Measurements from ENCODE around the gene NAV2.

NAV2 gene

GRCh38 chr11:19933801-19934488 lies 221.3 kb downstream of the NAV2 start:
- no peak for DNase-seq
- H3K27me3 ChIP-seq (replicated peaks), result no peaks in the 10 kb centered on the region
- TF ChIP-seq CTCF (IDR thresholded peaks at IDR 0.05; ENCODE audit: low read depth, low read length, missing control alignments), result no peak
- in situ Hi-C loops (cut with HindIII; ENCODE audit: low pct_ligation_motif_present, low sequenced_read_pairs), result loop anchor here (25.0 kb wide), 1 partner anchor 428 kb away; the partner anchor contains the start of gene HTATIP2
- H3K36me3 ChIP-seq (replicated peaks), result peaks cover 3% of the 10 kb centered on the region
- H3K27ac ChIP-seq, result no peak overlapping the region
- H3K4me3 ChIP-seq (ENCODE audit: low read depth, low read length), result no peak overlapping the region

GRCh38 chr11:19934828-19935259 lies 222.2 kb downstream of the NAV2 start:
- Histone ChIP-seq H3K4me3 (ENCODE audit: low read depth, low read length) (no peak overlapping the region), H3K27me3 (replicated peaks) (no peaks in the 10 kb centered on the region), H3K36me3 (replicated peaks) (peaks cover 6% of the 10 kb centered on the region), H3K27ac (peak overlapping the region; percentile 76)
- peak; percentile 80 for DNase-seq
- TF ChIP-seq CTCF (IDR thresholded peaks at IDR 0.05; ENCODE audit: low read depth, low read length, missing control alignments), result peak; percentile 27
- in situ Hi-C loops (cut with HindIII; ENCODE audit: low pct_ligation_motif_present, low sequenced_read_pairs), result loop anchor here (25.0 kb wide), 1 partner anchor 427 kb away; the partner anchor contains the start of gene HTATIP2

- in situ Hi-C loops (cut with HindIII; ENCODE audit: low pct_ligation_motif_present, low sequenced_read_pairs), result loop anchor here (25.0 kb wide), 1 partner anchor 427 kb away; the partner anchor contains the start of gene HTATIP2
Measured at GRCh38 chr11:19935507-19935906, 222.9 kb downstream of the NAV2 start.

GRCh38 chr11:19936461-19936860 lies 223.8 kb downstream of the NAV2 start:
- no peak overlapping the region for H3K27ac ChIP-seq
- DNase-seq, result no peak
- peaks cover 6% of the 10 kb centered on the region for H3K36me3 ChIP-seq (replicated peaks)
- H3K4me3 ChIP-seq (ENCODE audit: low read depth, low read length), result no peak overlapping the region
- no peak for TF ChIP-seq CTCF (IDR thresholded peaks at IDR 0.05; ENCODE audit: low read depth, low read length, missing control alignments)
- in situ Hi-C loops (cut with HindIII; ENCODE audit: low pct_ligation_motif_present, low sequenced_read_pairs), result loop anchor here (25.0 kb wide), 1 partner anchor 426 kb away; the partner anchor contains the start of gene HTATIP2
- H3K27me3 ChIP-seq (replicated peaks), result no peaks in the 10 kb centered on the region

More at GRCh38 chr11:19935507-19935906, 222.9 kb downstream of the NAV2 start:
- peak; percentile 80 for DNase-seq
- H3K27ac ChIP-seq, result peak overlapping the region; percentile 76
- peaks cover 6% of the 10 kb centered on the region for H3K36me3 ChIP-seq (replicated peaks)
- H3K4me3 ChIP-seq (ENCODE audit: low read depth, low read length), result no peak overlapping the region
- no peak for TF ChIP-seq CTCF (IDR thresholded peaks at IDR 0.05; ENCODE audit: low read depth, low read length, missing control alignments)
- H3K27me3 ChIP-seq (replicated peaks), result no peaks in the 10 kb centered on the region

- no peak overlapping the region for H3K4me3 ChIP-seq (ENCODE audit: low read depth, low read length)
- H3K36me3 ChIP-seq (replicated peaks), result peaks cover 10% of the 10 kb centered on the region
- in situ Hi-C loops (cut with HindIII; ENCODE audit: low pct_ligation_motif_present, low sequenced_read_pairs), result loop anchor here (25.0 kb wide), 1 partner anchor 424 kb away; the partner anchor contains the start of gene HTATIP2
- no peaks in the 10 kb centered on the region for H3K27me3 ChIP-seq (replicated peaks)
- TF ChIP-seq CTCF (IDR thresholded peaks at IDR 0.05; ENCODE audit: low read depth, low read length, missing control alignments), result peak; percentile 95
- H3K27ac ChIP-seq, result no peak overlapping the region
- DNase-seq, result peak; percentile 75
Measured at GRCh38 chr11:19938169-19938856, 225.7 kb downstream of the NAV2 start.
